Epithelial cell of esophagus (primary cell): ENCODE results near the gene ADK.
A peak's percentile ranks its signal among the peaks of the same experiment; 100 is the strongest.

Experiments
- DNase-seq: peaks from one replicate; pipeline ENCODE4 v3.0.0; 2010; ENCODE audit warnings: low read depth
- H3K4me3 ChIP-seq: 2 replicates; pipeline ENCODE4 v1.5.1; 2011; ENCODE audit warnings: mild to moderate bottlenecking, low read length, control low read depth
- TF ChIP-seq, protein P1 (sequence below): IDR thresholded peaks from 2 replicates; pipeline ENCODE4 v1.5.1; 2011; ENCODE audit warnings: low read depth, mild to moderate bottlenecking, low read length, control low read depth, inconsistent platforms; ENCODE audit not compliant: insufficient read depth; ENCODE audit errors: missing control alignments

The ADK gene

DNA sequence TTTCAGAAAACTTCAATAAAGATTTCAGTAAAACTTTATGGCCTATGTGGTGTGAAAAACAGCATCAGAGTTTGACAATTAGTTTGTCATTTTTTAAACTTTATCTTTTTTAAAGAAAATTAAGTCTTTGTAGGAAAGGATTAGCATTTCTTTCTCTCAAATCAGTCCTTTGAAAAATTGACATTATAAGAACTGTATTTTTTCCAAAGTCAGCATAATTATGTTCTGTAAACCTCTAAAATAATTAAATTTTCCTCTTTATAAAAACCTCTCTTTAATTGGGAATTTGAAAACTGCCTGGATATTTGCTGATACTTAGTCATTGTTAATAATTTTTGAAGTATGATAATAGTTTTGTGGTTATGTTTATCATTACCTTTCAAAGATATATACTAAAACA, 448.7 kb downstream of the ADK start:
- H3K4me3 ChIP-seq, result no peak overlapping the region
- DNase-seq, result no peak
- TF ChIP-seq, protein P1, sequence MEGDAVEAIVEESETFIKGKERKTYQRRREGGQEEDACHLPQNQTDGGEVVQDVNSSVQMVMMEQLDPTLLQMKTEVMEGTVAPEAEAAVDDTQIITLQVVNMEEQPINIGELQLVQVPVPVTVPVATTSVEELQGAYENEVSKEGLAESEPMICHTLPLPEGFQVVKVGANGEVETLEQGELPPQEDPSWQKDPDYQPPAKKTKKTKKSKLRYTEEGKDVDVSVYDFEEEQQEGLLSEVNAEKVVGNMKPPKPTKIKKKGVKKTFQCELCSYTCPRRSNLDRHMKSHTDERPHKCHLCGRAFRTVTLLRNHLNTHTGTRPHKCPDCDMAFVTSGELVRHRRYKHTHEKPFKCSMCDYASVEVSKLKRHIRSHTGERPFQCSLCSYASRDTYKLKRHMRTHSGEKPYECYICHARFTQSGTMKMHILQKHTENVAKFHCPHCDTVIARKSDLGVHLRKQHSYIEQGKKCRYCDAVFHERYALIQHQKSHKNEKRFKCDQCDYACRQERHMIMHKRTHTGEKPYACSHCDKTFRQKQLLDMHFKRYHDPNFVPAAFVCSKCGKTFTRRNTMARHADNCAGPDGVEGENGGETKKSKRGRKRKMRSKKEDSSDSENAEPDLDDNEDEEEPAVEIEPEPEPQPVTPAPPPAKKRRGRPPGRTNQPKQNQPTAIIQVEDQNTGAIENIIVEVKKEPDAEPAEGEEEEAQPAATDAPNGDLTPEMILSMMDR, result no peak

DNA sequence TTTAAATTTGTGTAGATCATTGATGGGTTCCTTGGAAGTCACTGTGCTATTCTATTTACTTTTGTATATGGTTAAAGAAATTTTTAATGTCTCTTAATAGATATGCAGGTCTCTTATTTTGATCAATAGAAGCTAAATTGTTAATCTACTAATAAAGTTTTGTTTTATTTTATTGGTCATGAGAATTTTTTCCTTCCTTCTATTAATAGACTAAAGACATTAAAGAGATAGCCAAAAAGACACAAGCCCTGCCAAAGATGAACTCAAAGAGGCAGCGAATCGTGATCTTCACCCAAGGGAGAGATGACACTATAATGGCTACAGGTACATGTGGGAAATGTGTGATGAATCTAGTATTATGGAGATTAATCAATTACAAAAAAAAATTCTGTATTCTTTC, 449.1 kb downstream of the ADK start:
- no peak for DNase-seq
- TF ChIP-seq, protein P1, result no peak

DNA sequence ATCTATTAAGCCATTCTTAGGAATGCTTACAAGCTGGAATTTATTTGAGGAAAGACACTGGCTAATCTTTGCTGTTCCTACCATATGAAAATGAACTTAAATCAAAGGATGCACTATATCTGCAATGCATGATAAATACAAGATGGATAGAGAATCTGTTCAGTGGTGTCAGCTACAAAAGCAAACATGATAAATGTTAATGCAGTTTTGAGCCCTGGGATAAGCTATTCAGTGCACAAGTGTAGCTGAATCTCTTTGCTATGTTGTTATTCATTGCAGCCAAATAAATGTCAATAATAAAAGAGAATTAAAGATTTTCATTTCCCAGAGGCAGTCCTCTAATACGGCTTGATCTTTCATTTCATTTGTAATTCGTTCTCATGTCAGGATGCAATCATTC, 451.6 kb downstream of the ADK start:
- H3K4me3 ChIP-seq, result no peak overlapping the region
- no peak for DNase-seq
- TF ChIP-seq, protein P1, result no peak

More for the DNA sequence above, 449.1 kb downstream of the ADK start:
- H3K4me3 ChIP-seq, result no peak overlapping the region

DNA sequence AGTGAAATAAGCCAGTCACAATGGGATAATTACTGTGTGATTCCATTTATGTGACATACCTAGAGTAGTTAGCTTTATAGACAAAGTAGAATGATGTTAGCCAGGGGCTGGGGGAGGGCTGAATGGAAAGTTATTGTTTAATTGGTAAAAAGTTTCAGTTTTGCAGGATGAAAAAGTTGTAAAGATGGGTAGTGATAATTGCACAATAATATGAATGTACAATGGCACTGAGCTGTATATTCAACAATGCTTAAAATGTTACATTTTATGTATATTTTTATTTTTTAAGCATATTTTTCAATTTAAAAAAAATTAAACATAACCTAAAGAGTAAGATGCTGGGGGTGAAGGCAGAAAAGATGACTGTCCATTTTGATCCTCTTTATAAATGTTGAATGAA, 459.3 kb downstream of the ADK start:
- H3K4me3 ChIP-seq, result no peak overlapping the region
- DNase-seq, result no peak
- TF ChIP-seq, protein P1, result no peak

DNA sequence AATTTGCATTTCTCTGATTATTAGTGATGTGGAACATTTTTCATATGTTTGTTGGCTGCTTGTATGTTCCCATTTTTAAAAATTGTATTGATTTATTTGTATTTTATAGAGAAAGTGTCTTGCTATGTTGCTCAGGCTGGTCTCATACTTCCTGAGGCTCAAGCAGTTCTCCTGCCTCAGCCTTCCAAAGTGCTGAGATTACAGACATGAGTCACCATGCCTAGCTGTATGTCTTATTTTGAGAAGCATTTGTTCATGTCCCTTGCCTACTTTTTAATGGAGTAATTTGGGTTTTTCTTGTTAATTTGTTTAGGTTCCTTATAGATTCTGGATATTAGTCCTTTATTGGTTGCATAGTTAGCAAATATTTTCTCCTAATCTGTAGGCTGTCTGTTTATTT, 461.2 kb downstream of the ADK start:
- H3K4me3 ChIP-seq, result no peak overlapping the region
- TF ChIP-seq, protein P1, result no peak
- peak; percentile 26 for DNase-seq

DNA sequence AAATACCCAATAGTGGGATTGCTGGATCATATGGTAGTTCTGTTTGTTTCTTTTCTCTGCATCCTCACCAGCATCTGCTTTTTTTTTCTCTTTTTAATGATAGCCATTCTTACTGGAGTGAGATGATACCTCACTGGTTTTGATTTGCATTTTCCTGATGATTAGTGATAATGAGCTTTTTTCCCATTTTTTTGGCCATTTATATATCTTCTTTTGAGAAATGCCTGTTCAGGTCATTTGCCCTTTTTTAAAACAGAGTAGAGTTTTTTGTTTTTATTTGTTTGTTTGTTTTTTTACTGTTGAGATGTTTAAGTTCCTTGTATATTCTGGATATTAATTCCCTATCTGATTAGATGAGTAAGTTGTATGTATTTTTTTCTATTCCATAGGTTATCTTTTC, 469.6 kb downstream of the ADK start:
- TF ChIP-seq, protein P1, result no peak
- DNase-seq, result no peak
- no peak overlapping the region for H3K4me3 ChIP-seq

DNA sequence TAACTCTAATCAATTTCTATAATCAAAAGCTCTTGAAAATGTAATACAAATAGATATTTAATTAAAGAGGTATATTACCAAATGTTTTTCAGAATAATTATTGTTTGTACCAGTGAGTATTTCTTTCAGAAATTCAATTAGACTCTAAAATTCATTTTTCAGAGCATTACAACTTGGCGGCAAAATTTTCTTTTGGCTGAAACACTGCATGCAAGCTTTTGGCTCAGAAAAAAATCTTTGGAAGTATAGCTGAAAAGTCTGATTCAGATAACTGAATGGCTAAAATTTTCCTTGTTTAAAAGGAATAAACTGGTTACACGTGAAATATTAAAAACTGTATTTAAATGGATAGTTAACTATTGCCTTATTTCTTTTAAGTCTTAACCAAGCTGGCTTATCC, 472.8 kb downstream of the ADK start:
- TF ChIP-seq, protein P1, result no peak
- DNase-seq, result no peak
- no peak overlapping the region for H3K4me3 ChIP-seq
